GM18526 (cell line): ENCODE data around the gene CTBP1.
A peak's percentile ranks its signal among the peaks of the same experiment; 100 is the strongest.

Experiments
- POLR2A ChIP-seq: IDR thresholded peaks from 3 replicates; pipeline ENCODE4 v1.6.1; 2011; ENCODE audit not compliant: insufficient read length; ENCODE audit errors: extremely low read depth

CTBP1 gene

DNA sequence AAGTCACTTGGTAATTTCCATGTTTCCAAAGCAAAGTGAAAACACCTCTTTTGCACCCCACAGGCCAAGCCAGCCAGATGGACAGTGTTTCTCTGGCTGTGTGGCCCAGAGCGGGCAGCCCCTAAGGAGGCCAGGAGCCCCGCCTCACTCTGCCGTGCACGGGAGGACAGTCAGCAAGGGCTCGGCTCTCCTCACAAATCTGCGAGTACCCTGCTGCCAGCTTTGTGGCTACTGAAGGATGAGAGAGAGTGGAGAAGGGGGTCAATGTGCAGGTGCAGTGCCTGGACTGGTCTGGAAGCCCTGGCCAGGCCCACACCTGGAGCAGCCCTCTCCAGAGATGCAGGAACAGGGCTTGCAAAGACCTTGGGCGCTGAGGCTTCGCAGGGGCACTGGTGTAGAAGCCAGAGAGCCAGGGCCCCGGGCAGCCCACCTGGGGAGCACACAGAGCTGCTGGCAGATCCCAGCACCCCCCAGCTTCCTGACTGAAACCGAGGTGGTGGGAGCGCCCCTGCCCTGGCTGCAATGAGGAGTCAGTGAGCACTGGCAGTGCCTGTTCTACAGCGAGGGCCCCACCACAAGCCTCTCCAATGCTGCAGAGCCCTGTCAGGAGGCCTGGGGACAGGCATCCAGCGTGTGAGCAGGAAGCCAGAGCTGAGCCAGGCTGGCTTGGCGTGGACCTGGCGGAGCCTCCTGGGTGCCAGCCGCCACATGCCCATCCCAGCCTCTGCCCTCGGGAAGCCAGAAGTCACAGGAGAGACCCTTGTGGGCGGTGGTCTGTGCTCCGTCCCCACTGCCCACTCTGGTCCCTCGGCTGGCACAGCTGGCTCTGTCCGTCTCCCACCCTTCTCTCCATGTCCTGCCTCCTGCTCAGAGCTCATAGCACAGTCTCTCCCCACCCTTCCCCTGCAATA is 80.5 kb downstream of the CTBP1 start:
- TF ChIP-seq POLR2A = no peak

DNA sequence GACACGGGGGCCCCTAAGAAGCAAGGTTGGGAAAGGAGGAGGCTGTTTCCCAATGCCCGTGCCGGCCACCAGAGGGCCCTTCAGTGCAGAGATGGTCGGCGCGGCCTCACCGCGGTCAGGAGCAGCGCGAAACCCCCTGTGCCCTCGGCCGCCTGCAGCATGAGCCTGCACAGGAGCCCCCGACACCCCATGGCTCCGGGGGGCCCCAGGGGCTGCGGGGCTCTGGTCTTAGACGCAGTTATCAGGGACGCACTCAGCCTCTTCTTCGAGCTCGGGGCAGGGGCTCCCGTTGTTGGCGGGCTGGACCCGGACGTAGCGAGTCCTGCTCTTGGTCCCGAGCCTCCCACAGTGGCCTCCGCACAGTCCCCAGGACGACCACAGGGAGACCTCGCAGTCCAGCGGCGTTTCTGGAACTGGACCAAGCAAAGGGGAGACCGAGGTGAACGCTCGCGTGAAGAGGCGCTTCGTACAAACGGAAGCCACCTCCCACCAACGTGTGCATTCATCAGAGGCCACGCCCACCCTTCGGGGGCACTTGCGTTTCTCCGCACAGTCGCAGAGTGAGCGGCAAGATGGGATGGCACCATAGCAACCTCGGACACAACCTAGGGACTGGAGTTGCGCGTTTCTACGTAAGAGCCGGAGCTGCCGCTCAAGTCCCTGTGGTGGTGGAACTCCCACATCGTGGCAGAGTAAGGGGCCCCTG is 81.5 kb downstream of the CTBP1 start:
- TF ChIP-seq POLR2A = peak; percentile 54

DNA sequence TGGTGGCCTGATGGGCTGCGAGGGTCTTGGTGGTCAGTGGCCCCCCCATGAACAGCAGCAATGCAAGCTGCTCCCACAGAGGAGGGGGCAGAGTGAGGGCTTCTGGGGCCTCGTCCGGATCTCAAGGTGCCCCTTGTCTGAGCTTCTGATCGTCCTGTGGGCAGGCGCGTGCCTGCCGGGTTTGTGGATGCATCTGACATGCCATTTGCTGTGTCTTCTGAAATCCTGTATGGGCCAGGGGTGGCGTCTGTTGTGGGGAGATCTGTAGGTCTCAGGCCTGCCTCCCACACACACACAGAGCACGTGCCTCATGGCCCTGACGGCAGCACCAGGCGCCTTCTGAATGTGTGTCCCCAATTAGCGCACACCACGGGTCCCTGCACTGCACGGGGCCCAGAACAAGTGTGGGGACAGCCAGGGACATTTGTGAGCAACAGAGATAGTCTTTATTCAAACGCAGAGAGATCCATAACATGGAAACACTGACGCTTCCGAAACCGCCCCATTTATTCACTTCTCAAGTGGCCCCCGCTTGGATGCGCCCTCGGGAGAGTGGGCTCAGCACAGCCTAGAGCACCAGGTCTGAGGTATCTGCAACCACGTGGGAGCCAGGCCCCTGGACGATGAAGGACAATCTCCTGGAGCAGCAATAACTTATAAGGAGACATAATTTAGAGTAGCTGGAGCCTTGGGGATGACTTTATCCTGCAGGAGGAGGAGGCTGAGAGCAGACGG is 82.3 kb downstream of the CTBP1 start:
- no peak for TF ChIP-seq POLR2A

DNA sequence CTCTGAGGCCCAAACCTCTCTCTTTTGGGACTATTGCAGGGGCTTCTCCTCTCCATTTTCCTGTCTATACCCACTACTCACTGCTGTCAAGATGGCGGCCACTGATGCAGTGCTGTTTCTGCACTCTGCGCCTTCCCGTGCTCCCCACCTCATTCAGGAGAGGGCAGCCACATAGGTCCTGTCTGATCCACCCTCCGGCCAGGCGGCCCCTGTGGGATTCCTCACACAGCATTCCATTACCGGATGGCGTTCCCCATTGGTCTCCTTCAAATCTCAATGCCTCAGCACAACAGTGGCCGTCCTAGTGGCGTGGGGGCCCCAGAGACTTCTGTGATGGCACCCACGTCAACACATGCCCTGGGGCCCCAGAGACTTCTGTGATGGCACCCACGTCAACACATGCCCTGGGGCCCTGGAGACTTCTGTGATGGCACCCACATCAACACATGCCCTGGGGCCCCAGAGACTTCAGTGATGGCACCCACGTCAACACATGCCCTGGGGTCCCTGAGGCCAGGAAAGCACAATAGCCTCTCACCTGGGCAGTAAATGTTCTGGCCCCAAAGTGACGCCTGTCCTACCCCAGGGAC is 83.9 kb downstream of the CTBP1 start:
- no peak for TF ChIP-seq POLR2A

DNA sequence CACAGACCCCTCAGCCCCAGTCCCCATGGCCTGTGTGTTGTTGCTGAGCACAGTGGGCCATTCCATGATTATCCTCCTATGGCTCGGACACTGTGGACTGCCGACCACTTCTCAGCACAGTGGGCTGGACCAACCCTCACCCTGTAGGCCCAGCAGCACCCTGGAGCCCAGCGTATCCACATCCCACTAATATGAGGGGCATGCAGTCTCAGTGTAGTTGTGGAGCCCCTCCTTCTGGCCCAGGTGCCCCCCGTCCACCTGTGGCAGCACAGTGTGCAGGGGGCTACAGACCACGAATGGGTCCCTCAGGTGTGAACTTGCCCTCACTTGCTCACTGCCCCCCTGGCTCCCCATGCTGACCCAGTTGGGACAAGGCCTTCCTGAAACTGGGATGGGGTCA is 84.5 kb downstream of the CTBP1 start:
- no peak for TF ChIP-seq POLR2A

DNA sequence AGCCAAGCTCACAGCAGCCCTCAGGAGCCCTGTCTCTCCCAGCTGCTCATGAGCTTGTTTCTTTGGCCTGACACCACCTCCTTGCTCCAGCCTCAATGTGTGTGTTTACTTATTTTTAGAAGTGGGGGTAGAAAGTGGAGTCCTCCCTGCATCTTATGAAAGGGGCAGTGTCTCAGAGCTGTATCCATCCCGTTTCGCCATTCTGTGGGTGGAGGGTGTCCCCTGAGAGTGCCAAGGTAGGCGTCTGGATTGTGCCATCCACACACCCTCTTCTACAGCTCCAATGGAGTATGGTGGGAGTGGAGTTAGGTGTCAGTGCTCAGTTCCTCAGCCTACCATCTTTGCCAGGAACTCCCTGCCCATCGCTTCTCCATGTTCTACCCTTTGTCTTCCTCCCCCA is 84.9 kb downstream of the CTBP1 start:
- TF ChIP-seq POLR2A = no peak
